ENCODE measurements around the gene ZFHX3. TPM values are rescaled to one million over a fixed set of nuclear protein-coding genes. Genes with fewer than 3 reads are reported as not detected.

The ZFHX3 gene
- total RNA-seq, 1 donor from 2014 or later, result 40.1 TPM

- peaks cover 3% of the 10 kb centered on the region for H3K36me3 Mint-ChIP-seq (ENCODE audit: low read depth)
- peaks cover 80% of the 10 kb centered on the region for H3K4me1 Mint-ChIP-seq
- H3K27me3 Mint-ChIP-seq (ENCODE audit: low read depth), result no peaks in the 10 kb centered on the region
- DNase-seq (ENCODE audit: low read depth, low spot score), result no peak
- peak overlapping the region; percentile 45 for H3K4me3 Mint-ChIP-seq
- no peaks in the 10 kb centered on the region for H3K9me3 Mint-ChIP-seq
- no peak for TF ChIP-seq CTCF (conservative IDR thresholded peaks at IDR 0.05)
- H3K27ac Mint-ChIP-seq (ENCODE audit: unreplicated experiment), result peak overlapping the region; percentile 64
These were observed 209.0 kb downstream of the ZFHX3 start for GRCh38 chr16:72838951-72839350.

- no peaks in the 10 kb centered on the region for H3K9me3 Mint-ChIP-seq
- no peak for DNase-seq (ENCODE audit: low read depth, low spot score)
- H3K4me1 Mint-ChIP-seq, result peaks cover 77% of the 10 kb centered on the region
- peak overlapping the region; percentile 45 for H3K4me3 Mint-ChIP-seq
- peak; percentile 34 for TF ChIP-seq CTCF (conservative IDR thresholded peaks at IDR 0.05)
- peak overlapping the region; percentile 64 for H3K27ac Mint-ChIP-seq (ENCODE audit: unreplicated experiment)
- H3K27me3 Mint-ChIP-seq (ENCODE audit: low read depth), result no peaks in the 10 kb centered on the region
- peaks cover 3% of the 10 kb centered on the region for H3K36me3 Mint-ChIP-seq (ENCODE audit: low read depth)
These were observed 209.4 kb downstream of the ZFHX3 start for GRCh38 chr16:72838586-72838910.

GRCh38 chr16:72837846-72838585 is 209.9 kb downstream of the ZFHX3 start:
- H3K27ac Mint-ChIP-seq (ENCODE audit: unreplicated experiment), result peak overlapping the region; percentile 64
- H3K4me3 Mint-ChIP-seq, result peak overlapping the region; percentile 45
- no peak for TF ChIP-seq CTCF (conservative IDR thresholded peaks at IDR 0.05)
- no peaks in the 10 kb centered on the region for H3K9me3 Mint-ChIP-seq
- no peaks in the 10 kb centered on the region for H3K27me3 Mint-ChIP-seq (ENCODE audit: low read depth)
- H3K4me1 Mint-ChIP-seq, result peaks cover 80% of the 10 kb centered on the region
- no peak for DNase-seq (ENCODE audit: low read depth, low spot score)
- peaks cover 3% of the 10 kb centered on the region for H3K36me3 Mint-ChIP-seq (ENCODE audit: low read depth)

GRCh38 chr16:72836985-72837384 is 210.9 kb downstream of the ZFHX3 start:
- TF ChIP-seq CTCF (conservative IDR thresholded peaks at IDR 0.05), result no peak
- Mint-ChIP-seq H3K36me3 (ENCODE audit: low read depth) (peaks cover 3% of the 10 kb centered on the region), H3K4me3 (no peak overlapping the region), H3K4me1 (peaks cover 78% of the 10 kb centered on the region), H3K27me3 (ENCODE audit: low read depth) (no peaks in the 10 kb centered on the region), H3K27ac (ENCODE audit: unreplicated experiment) (no peak overlapping the region), H3K9me3 (no peaks in the 10 kb centered on the region)
- DNase-seq (ENCODE audit: low read depth, low spot score), result no peak

- Mint-ChIP-seq H3K4me1 (peaks cover 71% of the 10 kb centered on the region), H3K27me3 (ENCODE audit: low read depth) (no peaks in the 10 kb centered on the region), H3K36me3 (ENCODE audit: low read depth) (peaks cover 3% of the 10 kb centered on the region), H3K9me3 (no peaks in the 10 kb centered on the region), H3K27ac (ENCODE audit: unreplicated experiment) (no peak overlapping the region), H3K4me3 (peak overlapping the region; percentile 31)
- no peak for TF ChIP-seq CTCF (conservative IDR thresholded peaks at IDR 0.05)
- no peak for DNase-seq (ENCODE audit: low read depth, low spot score)
These were observed 211.7 kb downstream of the ZFHX3 start for GRCh38 chr16:72836181-72836580.
